A673 (cell line): ENCODE results near the gene PLCB2. TPM values are rescaled to one million over a fixed set of nuclear protein-coding genes. Genes with fewer than 3 reads are reported as not detected.

Experiments used
- BruUV-seq: library from RNA; stranded (reverse); fragments of 400-500 nt; replicated peaks from 2 replicates; lab custom pipeline; 2021; lab: Mats Ljungman, UMichigan
- CTCF ChIA-PET: fragments of 300-600 bp; sonication (Branson Sonifier 250); formaldehyde crosslinking; loops from one replicate; lab custom pipeline; 2022; ENCODE audit warnings: antibody characterized with exemption; lab: Charles Lee
- POLR2A ChIA-PET: fragments of 300-600 bp; sonication (Branson Sonifier 250); formaldehyde crosslinking; loops from one replicate; lab custom pipeline; 2022; ENCODE audit warnings: antibody characterized with exemption; ENCODE audit not compliant: low non-redundant PET; lab: Charles Lee
- DNase-seq: peaks from one replicate; pipeline ENCODE4 v3.0.0-alpha.2; 2015; ENCODE audit warnings: low spot score
- H3K27ac ChIP-seq: fragments of 200-600 bp; sonication (generic); 2 replicates; pipeline ENCODE4 v1.5.1; 2016; ENCODE audit warnings: mixed run types, low read depth, mild to moderate bottlenecking, mixed read lengths, antibody characterized with exemption, low read length; ENCODE audit not compliant: poor library complexity, severe bottlenecking
- H3K27me3 ChIP-seq: fragments of 200-600 bp; sonication (generic); replicated peaks from 2 replicates; pipeline ENCODE4 v1.6.1; 2017; ENCODE audit warnings: mixed run types, low read depth, mild to moderate bottlenecking, mixed read lengths, antibody characterized with exemption, low read length; ENCODE audit not compliant: insufficient read depth, poor library complexity
- H3K36me3 ChIP-seq: fragments of 200-600 bp; sonication (generic); 2 replicates; pipeline ENCODE4 v1.6.1; 2016; ENCODE audit warnings: mixed run types, mild to moderate bottlenecking, mixed read lengths, antibody characterized with exemption, low read length; ENCODE audit not compliant: insufficient read depth, poor library complexity, severe bottlenecking
- H3K4me1 ChIP-seq: fragments of 200-600 bp; sonication (generic); 2 replicates; pipeline ENCODE4 v1.6.1; 2017; ENCODE audit warnings: mixed run types, mild to moderate bottlenecking, mixed read lengths, antibody characterized with exemption, low read length; ENCODE audit not compliant: insufficient read depth, poor library complexity, severe bottlenecking
- H3K4me3 ChIP-seq: fragments of 200-600 bp; sonication (generic); 2 replicates; pipeline ENCODE4 v1.5.1; 2016; ENCODE audit warnings: low read depth, mixed run types, mild to moderate bottlenecking, mixed read lengths, low read length; ENCODE audit not compliant: poor library complexity, severe bottlenecking
- H3K9me3 ChIP-seq: fragments of 200-600 bp; sonication (generic); 2 replicates; pipeline ENCODE4 v1.6.1; 2016; ENCODE audit warnings: mixed run types, low read depth, mild to moderate bottlenecking, mixed read lengths, antibody characterized with exemption, low read length; ENCODE audit not compliant: poor library complexity, severe bottlenecking
- CTCF ChIP-seq: fragments of 300-800, 200-600 bp; sonication (generic); conservative IDR thresholded peaks from 2 replicates; pipeline ENCODE4 v1.5.1; 2017; ENCODE audit warnings: low read depth, mild to moderate bottlenecking, antibody characterized with exemption, low read length, moderate library complexity, mixed read lengths
- EZH2 ChIP-seq: fragments of 200-600 bp; sonication (generic); IDR thresholded peaks from 2 replicates; pipeline ENCODE4 v1.6.1; 2017; ENCODE audit warnings: borderline replicate concordance, low read depth, mild to moderate bottlenecking, mixed read lengths, antibody characterized with exemption, low read length; ENCODE audit not compliant: poor library complexity, severe bottlenecking
- intact Hi-C: fragments of 100-400 bp; cut with micrococcal nuclease; formaldehyde crosslinking; loops from one replicate; pipeline ENCODE4 v1.10.0; 2022; ENCODE audit not compliant: unreplicated experiment
- total RNA-seq: library from RNA; stranded (reverse); gene quantifications from 2 replicates; pipeline ENCODE4 v1.2.3, GENCODE V29; 2021

PLCB2 gene
- total RNA-seq, 1 experiment from 2014 or later, result 5.6 TPM

DNA sequence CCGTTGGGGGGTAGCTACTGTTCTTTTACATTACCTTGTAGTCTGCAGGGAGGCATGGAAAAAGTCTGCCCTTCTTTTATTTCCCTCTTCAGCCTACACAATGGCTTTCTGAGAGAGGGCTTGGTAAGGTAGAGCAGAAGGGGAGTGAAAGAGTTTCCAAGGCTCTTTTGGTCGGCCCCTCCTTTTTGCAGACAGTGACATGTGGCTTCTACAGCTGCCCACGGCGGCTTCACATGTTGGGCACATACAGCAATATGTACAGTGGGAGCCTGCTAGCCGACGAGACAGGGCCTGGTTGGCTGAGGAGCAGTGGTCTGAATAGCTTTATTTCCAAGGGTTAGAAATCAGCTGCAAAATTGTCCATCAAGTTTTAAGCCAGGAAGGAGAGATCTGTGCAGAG is 19.7 kb upstream of the PLCB2 start:
- ChIA-PET CTCF (interaction anchor here (0.6 to 1.4 kb wide), 3 partner anchors 18 to 102 kb away, joined by 3 read pairs; no protein-coding TSS in a partner anchor), POLR2A (no interaction called here)
- intact Hi-C loops, result no loop called here
- no peak for DNase-seq
- H3K9me3 ChIP-seq, result no peaks in the 10 kb centered on the region
- no peak for TF ChIP-seq CTCF
- no peak for TF ChIP-seq EZH2
- no TSS peak for BruUV-seq
- no peaks in the 10 kb centered on the region for H3K36me3 ChIP-seq
- peaks cover 35% of the 10 kb centered on the region for H3K4me1 ChIP-seq
- no peak overlapping the region for H3K4me3 ChIP-seq
- no peak overlapping the region for H3K27ac ChIP-seq
- no peaks in the 10 kb centered on the region for H3K27me3 ChIP-seq

GRCh38 chr15:40325700-40326099 is 18.0 kb upstream of the PLCB2 start:
- no peaks in the 10 kb centered on the region for H3K27me3 ChIP-seq
- no peaks in the 10 kb centered on the region for H3K36me3 ChIP-seq
- no peak overlapping the region for H3K4me3 ChIP-seq
- intact Hi-C loops, result no loop called here
- peaks cover 44% of the 10 kb centered on the region for H3K4me1 ChIP-seq
- TF ChIP-seq EZH2, result no peak
- no peak for TF ChIP-seq CTCF
- H3K9me3 ChIP-seq, result no peaks in the 10 kb centered on the region
- DNase-seq, result no peak
- H3K27ac ChIP-seq, result no peak overlapping the region
- BruUV-seq, result TSS peak; percentile 41
- ChIA-PET CTCF (interaction anchor here (1.2 kb wide), 2 partner anchors 19 to 52 kb away, joined by 3 to 4 read pairs; no protein-coding TSS in a partner anchor), POLR2A (no interaction called here)

- intact Hi-C loops, result no loop called here
- TF ChIP-seq EZH2 (no peak), CTCF (no peak)
- POLR2A ChIA-PET, result interaction anchor here (0.6 kb wide), 1 partner anchor 228 kb away, joined by 3 read pairs; no protein-coding TSS in a partner anchor
- H3K4me3 ChIP-seq, result peak overlapping the region; percentile 60
- peaks cover 47% of the 10 kb centered on the region for H3K4me1 ChIP-seq
- no peak overlapping the region for H3K27ac ChIP-seq
- CTCF ChIA-PET, result interaction anchor here (0.8 to 1.2 kb wide), 2 partner anchors 15 to 51 kb away, joined by 4 read pairs; partner anchors contain the start of gene CCDC9B
- no TSS peak for BruUV-seq
- H3K27me3 ChIP-seq, result no peaks in the 10 kb centered on the region
- no peaks in the 10 kb centered on the region for H3K9me3 ChIP-seq
- H3K36me3 ChIP-seq, result no peaks in the 10 kb centered on the region
- no peak for DNase-seq
Measured at GRCh38 chr15:40325188-40325587, 17.5 kb upstream of the PLCB2 start.
